SHP77 (cell line): Measurements from ENCODE around the gene RERE.

Experiments used
- DNase-seq, 2 experiments: peaks; one replicate each; lab custom pipeline; 2025; lab: John Stamatoyannopoulos, UW

The RERE gene

DNA sequence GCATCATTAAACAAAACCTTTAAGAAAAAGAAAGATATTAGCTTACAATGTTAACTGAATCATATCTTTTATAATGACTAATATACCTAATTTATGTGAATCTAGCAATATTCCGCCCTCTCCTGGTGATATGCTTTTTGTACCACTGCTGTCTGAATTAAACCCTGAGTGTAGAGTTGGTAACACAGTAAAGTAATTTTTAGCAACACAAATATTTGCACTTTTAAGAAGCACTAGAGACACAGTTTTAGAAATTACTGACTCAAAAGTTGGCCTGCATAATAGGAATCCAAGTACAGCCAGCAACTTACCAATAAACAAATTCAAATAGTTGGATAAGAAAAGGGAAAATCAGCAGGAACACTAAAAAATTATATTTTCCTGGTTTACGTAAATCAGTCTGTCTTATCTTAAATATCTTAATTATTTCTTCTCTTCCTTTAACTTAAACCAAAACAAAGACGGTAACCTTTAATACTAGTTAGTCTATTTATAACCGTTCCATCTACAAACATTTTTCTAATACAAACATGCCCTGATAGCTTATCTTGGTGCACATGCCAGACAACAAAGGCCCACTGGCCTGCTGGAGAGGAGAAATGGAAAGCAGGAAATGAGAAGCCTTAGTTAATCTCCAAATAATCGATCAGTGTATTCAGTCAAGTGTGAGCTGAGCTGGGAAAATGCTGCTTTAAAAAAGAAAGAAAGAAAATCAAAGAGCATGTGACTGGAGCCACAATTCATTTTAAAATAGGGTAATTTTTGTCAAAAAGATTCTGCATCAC lies 246.0 kb downstream of the RERE start:
- no peak for DNase-seq

DNA sequence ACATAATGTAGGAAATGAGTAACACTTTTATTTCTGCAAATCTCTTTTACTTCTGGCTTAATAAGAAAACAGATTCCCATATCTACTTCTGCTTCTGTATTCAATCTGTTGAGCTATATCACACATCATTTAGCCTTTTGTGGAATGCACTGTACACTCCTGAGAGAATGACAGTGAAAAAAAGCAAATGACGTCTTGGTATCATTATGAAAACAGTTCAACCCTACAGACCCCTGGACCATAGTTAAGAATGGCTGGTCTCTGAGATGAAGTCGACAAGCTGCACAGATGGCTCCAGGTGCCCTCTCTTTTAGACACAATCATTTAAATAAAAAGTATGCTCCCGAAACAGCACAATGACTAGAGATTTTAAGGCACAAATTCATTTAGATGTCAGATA lies 247.0 kb downstream of the RERE start:
- no peak for DNase-seq

DNA sequence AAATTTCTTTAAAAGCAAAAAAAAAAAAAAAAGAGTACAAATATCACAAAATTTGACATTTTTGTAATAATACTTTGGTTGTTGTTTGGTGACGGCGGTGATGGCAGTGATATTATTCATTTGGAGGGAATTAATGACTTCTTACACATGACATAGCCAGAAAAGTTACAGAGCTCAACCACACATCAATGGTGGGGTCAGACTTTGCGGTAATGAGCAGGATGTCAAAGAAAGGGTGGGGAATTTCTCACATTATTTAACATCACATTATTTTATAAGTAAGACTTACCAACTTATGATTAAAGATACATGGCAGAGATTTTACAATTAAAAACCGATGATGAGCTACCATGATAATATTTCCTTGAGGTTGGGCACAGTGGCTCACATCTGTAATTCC lies 248.2 kb downstream of the RERE start:
- no peak for DNase-seq

DNA sequence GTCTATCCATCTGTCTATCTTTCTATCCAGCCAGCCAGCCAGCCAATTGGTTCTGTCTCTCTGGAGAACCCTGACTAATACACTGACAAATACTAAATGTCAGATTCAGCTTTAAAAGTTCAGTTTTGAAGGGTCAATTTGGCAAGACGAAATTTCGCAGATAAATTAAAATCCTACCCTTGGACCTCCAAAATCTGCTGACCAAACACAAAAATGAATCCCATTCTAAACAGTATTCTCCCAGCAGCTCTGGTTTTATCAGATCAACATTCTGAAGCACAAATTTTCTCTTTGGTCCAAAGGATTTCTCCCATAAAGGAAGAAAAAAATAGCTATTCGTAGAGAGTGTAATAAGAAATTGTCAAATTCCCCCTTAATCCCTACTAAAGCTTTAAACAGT lies 248.6 kb downstream of the RERE start:
- no peak for DNase-seq

DNA sequence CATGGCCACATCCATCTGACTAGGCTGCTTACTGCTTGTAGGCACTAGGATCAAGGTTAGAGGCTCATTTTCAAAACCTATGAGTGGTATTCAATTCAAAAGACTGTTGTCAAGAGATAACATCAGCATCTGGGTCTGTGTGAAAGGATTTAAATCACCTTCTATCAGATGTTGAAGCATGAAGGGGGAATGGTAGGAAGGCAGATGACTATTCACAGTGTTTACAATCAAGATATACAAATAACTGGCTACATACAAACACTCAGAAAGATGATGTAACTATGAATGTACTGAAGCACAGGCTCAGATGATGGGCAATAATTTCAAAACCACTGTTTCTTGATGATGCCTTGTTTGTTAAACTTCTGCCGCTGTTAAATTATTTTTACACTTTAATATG lies 250.3 kb downstream of the RERE start:
- no peak for DNase-seq

DNA sequence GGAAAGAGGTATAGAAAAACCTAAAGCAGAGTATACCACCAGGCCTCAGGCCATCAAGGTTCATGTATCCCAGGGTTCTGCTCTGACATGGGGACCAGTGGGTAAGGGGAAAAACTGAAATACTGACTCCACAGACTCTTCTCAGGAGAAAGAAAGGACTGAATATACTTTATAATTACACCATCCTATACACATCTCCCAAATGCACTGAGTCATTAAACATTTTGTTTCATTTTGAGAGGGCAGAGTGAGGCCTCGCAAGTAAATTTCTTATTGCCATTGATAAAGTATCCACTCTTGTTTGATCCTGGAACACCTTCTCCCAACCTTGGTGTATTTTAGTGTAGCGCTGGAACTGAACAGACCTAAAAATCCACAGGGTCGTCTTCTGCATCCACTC lies 251.6 kb downstream of the RERE start:
- DNase-seq = no peak

DNA sequence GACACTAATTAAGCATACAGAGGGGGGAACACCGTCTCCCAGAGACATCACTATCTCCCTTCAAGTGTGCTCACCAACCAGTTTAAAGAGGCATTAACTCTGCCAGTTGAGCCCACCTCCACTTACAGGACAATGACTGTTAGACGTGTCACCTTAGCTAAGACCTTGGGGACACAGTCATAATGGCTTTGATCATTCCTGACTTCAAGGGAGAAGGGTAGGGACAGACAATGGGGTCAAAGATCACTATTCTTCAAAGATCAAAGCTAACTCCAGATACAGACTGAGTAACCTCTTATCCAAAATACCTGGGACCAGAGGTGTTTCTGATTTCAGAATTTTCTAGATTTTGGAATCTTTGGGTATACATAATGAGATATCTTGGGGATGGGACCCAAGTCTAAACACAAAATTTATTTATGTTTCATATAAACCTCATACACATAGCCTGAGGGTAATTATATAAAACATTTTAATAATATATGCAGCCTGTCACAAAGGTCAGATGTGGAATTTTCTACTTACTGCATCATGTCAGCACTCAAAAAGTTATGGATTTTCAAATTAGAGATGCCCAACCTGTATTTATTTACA lies 253.4 kb downstream of the RERE start:
- DNase-seq = no peak

DNA sequence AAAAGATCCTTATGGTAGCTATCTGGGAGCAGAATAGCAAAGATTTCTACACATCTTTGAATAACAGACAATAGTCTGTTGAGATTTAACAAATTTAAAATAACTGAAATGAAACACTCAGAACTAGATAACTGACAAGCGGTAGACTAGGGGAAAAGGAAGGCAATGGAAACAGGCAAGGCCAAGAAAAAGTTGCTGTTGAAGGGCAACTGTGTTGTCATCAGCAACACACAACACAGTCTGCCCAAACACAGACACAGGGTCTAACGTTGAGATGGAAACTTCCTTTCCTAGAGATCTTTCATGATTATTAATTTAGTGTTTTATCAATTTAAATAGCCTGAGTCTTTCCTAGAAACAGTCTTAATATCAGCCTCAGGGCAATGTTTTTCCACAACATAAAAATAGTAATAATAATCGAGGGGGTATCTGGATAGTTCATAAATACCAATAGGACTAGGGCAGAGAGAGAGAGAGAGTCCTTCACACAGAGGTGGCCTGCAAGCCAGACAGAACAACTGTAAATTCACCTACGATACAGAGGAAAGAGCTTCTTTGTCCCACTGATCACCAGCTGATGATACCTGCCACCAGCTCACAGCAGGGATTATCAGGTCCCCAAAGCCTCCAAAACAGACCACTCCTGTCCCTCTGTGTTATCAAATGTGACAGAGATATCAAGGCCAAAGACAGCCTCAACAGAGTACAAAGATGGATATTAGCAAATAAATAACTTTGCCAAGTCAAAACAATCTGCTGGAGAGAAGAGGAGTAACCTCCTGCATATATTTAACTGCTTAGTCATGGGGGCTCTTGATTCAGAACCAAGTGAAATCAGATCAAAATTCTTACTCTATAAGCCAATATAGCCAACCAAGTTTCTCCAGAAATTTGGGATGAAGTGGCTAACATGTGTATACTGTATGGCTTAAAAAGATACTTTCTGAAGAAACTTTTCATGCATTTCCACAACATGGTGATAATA lies 254.3 kb downstream of the RERE start:
- no peak for DNase-seq

DNA sequence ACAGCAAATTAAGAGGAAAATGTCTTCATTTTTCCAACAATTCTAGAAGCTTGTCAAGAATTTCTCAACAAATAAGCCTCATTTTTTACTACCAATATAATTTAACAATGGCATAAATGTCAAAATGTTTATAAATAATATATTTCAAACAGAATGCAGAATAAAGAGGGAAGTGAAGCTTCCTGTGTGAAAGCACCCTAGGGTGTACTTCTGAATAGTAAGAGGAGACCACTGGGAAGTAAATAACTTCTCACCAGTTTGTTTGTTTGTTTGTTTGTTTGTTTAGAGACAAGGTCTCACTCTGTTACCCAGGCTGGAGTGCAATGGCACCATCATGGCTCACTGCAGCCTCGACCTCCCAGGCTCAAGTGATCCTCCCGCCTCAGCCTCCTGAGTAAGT lies 255.2 kb downstream of the RERE start:
- no peak for DNase-seq

DNA sequence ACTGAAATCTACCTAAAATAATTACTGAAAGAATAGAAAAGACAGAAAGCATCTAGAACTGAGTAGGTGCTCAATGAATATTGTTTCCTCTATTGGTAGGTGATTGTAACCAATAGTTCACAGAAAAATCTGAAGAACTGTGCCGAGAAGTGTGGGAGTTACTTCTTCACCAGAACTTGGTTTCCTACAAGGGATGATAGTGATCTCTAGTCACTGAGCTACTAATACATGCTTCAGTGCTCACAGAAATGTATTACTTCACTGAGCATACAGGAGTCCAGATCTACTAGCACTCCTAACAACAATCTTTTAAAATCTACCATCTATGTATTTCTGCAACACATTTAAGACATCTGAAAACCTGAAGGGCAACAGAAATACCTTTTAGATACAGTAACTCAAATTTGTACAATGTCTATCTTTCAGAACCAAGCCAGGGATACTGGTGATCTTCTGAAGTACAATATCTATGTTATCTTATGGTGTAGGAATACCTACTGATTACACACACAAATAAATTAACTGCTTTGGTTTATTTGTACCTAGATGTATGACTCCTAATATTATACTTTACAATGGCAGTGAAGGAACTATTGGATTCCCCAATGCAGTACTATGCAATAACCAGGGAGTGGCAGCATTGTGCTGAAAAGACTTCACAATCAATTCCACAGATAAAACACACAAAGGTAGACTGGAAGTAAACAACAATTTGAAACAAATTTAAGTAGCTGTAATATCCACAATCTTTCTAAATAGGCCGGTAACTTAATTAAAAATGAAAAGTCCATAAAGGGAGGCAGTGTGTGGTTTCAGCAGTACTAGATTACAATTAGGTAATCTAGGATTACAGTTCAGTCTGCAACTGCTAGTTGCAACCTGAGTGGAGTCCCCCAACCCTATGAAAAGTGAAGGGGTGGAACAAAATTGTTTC lies 256.6 kb downstream of the RERE start:
- DNase-seq = peak; percentile 5 to 30

DNA sequence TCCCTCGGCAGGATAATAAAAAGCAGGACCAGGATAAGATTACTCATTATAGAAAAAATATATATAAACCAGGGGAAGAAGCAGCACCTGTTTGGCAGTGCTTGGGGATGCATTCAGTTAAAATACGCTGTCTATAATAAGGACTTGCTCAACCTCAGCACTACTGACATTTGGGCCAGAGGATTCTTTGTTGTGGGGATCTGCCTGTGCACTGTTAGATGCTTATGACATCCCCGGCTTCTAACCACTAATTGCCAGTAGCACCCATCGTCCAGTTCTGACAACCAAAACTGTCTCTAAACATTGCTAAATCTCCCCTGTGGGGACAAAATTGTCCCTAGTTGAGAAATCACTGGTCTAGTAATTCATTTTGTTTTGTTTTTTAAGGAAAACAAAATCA lies 257.4 kb downstream of the RERE start:
- DNase-seq = no peak

DNA sequence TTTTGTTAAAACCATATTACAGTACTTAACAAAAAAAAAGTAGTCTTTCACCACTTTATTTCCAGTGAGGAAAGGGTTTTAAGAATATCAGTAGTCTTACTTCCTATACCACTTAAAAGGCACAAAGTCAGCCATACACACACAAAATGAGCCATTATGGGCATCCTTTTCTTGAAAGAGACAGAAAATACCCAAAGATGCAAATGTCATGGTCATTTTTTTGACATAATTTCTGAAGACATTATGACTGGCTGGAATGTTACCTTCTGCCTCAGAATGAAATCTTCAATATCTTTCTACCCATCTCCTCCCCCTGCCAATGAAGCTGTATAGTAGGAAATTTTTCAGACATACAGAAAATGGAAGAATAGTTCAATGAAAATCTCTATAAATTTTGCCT lies 261.9 kb downstream of the RERE start:
- DNase-seq = no peak

DNA sequence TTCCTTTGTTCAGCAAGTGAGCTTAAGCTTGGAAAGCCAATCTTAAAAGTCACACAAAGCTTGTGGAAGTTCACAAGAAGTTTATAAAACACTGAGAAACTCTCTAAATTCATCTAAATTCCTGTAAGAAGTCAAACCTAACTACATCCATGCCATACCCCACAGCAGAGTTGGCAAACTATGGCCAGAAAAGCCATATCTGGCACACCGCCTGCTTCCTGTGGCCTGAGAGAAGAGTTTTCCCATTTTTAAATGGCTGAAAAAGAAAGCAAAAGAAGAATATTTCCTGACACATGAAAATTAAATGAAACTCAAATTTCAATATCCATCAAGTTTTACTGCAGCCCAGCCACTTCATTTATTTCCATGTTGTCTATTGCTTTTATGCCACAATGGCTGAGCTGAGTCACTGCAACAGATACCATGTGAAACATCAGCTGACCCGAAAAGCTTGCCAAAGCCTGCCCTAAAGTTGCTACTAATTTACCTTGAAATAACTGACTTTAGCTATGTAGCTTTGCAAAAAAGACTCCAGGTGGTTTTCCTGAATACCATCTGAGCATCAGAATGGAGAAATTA lies 262.4 kb downstream of the RERE start:
- no peak for DNase-seq

DNA sequence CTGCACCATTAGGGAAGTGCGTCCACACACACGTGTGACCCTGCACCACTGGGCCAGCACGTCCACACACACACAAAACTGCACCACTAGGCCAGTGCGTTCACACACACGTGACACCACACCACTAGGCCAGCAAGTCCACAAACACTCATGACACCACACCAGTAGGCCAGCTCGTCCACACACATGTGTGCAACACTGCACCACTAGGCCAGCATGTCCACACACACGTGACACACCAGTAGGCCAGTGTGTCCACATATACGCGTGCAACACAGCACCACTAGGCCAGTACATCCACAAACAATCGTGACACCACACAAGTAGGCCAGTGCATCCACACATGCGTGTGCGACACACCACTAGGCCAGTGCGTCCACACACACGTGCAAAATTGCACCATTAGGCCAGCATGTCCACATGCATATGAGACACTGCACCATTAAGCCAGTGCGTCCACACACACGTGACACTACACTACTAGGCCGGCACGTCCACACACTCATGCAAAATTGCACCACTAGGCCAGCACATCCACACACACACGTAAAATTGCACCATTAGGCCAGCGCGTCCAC lies 264.5 kb downstream of the RERE start:
- DNase-seq = no peak

DNA sequence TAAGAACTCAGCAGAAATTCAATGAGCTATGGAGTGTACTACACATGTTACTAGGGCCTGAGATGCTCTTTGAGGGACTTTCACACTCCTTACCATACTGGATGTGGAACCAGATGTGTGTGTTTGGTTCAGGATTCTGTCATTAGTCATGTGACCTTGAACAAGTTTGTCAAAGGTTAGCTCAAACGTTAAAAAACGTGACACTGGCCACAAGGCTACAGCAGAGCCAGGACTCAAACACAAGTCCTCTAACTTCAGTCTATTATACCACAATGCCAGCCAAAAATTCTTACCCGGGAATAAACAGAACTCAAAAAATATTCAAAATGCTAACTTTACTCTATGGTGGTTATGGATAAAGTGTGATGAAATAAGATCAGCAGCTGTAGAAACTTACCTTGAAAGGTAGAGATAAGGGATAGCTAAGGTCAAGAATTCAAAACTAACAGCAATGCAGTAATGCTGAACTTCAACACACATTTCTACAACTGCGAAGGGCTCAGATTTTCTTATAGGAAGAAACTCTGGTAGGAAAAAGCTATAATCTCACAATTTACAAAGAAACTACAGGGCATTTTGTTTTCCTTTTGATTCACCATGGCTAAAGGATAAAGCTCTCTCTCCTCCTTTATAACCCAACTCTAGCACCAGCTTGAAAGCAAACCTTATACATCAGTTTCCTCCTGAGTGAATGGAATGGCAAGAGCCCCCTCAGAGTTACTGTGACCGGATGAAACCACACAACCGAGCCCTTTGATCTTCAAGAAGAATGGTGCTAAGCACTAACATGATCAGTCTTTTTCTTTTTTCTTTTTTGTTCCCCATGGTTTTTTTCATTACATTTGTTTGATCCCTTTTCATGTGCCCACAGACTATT lies 265.6 kb downstream of the RERE start:
- no peak for DNase-seq

DNA sequence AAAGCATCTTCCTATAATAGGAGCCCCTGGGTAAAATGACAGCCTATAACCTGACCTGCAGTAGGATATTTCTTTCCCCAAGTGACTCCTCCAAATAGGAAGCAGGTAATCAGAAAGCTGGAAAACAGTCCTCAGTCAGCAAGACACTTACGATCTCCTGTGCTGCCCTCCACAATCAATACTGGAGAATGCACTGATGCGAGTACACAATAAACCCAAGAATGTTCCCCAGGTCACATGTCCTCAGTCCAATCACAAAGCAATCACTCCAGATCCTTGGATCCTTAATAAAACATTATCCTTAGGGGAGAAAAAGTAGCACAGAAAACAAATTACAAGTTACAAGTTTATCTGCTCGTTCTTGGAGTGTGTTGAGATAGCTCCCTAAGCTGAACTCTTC lies 266.4 kb downstream of the RERE start:
- DNase-seq = no peak

DNA sequence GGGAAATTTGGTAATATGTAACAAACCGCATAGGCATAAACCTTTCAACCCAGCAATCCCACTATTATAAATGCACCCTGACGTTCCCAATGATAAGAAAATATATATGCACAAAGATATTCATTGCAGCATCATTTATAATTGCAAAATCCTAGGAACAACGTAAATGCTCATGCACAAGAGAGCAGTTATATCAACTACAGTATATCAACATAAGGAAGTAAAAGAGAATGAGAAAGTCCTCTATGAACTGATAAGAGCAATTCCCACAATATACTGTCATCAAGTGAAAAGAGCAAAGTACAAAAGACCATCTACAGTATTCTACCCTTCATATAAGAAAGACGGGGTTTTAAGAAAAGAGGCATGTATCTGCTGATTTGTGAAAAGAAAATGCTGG lies 269.6 kb downstream of the RERE start:
- no peak for DNase-seq

DNA sequence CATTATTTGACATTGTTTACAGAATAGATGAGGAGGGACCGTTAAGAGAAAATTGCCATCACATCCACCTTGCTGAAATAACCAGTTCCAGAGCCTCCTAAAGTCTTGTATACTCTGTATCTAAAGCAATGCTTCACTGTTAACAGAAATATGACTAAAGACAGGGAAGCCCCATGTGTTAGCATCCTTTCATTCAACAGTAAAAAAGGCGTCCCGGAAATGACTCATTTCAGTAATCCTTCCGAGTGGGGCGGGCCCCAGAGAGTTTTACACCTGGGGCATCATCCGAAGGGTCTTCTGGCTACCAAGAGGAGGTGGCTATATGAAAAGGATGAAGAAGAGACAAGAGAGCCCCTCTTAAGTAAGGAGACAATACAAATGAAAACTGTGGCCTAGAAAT lies 272.4 kb downstream of the RERE start:
- DNase-seq = no peak

DNA sequence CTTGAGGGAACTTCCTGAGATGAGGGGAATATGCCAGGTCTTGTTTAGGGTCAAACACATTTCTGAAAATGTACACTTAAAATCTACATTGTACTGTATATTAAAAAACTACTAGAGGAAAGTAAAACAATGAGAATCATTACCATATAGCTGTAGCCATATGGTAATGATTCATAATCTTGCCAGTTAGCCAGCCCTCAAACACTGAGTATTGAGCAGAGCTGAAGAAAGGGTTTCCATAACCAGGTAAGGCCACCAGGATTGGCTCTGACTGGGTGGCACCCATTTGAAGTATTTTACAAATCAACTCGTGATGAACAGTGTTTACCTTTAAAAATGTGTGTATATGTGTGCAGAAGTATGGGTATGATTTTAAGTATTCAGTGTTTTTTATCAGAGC lies 272.8 kb downstream of the RERE start:
- DNase-seq = no peak

DNA sequence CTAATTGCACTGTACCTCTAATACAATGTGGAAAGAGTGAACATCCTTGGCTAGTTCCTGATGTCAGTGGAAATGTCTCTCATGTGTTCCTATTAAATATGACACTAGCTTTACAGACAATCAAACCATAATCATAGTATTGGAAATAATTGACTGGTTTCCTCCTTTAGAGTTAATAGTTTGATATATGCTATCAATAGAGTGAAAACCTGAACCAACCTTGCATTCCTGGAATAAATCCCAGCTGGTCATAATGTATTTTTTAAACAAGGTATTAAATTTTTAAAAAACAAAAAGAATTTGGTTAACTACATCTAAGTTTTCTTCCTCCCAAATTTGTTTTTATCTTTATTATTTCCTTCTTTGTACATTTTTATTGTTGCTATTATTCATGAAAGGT lies 273.5 kb downstream of the RERE start:
- DNase-seq = no peak
